GM12878 (cell line): Measurements from ENCODE around the gene ATP1B1. TPM values are rescaled to one million over a fixed set of nuclear protein-coding genes. Genes with fewer than 3 reads are reported as not detected.

Experiments
- ATAC-seq: fragments of 200-7000 bp; cut with Tn5 transposase; 3 replicates; pipeline ENCODE4 v1.9.1; 2020; ENCODE audit warnings: mild to moderate bottlenecking, moderate library complexity
- BruUV-seq: library from RNA; stranded (reverse); fragments of 400-500 nt; replicated peaks from 2 replicates; lab custom pipeline; 2021; lab: Mats Ljungman, UMichigan
- CTCF ChIA-PET: fragments of 300-600 bp; sonication (Branson Sonifier 250); formaldehyde crosslinking; extraction: SDS; loops from one replicate; lab custom pipeline; 2021; ENCODE audit warnings: inconsistent platforms; lab: Yijun Ruan, JAX
- POLR2A ChIA-PET: fragments of 350-600 bp; formaldehyde crosslinking; extraction: SDS; loops from one replicate; lab custom pipeline; 2021; ENCODE audit warnings: inconsistent platforms; lab: Charles Lee
- RAD21 ChIA-PET: fragments of 300-600 bp; sonication (Branson Sonifier 250); formaldehyde crosslinking; loops from one replicate; lab custom pipeline; 2023; ENCODE audit warnings: antibody characterized with exemption; ENCODE audit not compliant: unreplicated experiment; lab: Charles Lee
- SMC1A ChIA-PET: fragments of 300-600 bp; sonication (Branson Sonifier 250); formaldehyde crosslinking; loops from one replicate; lab custom pipeline; 2023; ENCODE audit not compliant: unreplicated experiment, uncharacterized antibody; lab: Charles Lee
- DNase-seq: peaks from one replicate; pipeline ENCODE4 v3.0.0-alpha.2; 2011; ENCODE audit warnings: low read depth, low spot score
- FAIRE-seq: peaks from 3 replicates; lab custom pipeline; 2011; peaks lifted over from hg19 to GRCh38; lab: Jason Lieb, UNC
- H2AFZ ChIP-seq: 2 replicates; pipeline ENCODE4 v1.6.0; 2011; ENCODE audit warnings: low read depth, low read length, control low read depth; ENCODE audit not compliant: control insufficient read depth
- H3K27ac ChIP-seq: 2 replicates; pipeline ENCODE4 v1.5.1; 2011; ENCODE audit warnings: control low read depth; ENCODE audit not compliant: control insufficient read depth, insufficient read depth
- H3K27me3 ChIP-seq, 2 experiments: replicated peaks in 1 of 2; 2 replicates each; pipeline versions ENCODE4 v1.6.0 to v1.6.1; 2011; ENCODE audit warnings: low read length in 1 of 2; ENCODE audit not compliant: control insufficient read depth in 2 of 2, insufficient read depth in 2 of 2
- H3K36me3 ChIP-seq, 2 experiments: 2 replicates each; pipeline ENCODE4 v1.5.1; 2011; ENCODE audit warnings: low read length in 1 of 2; ENCODE audit not compliant: control insufficient read depth in 2 of 2, insufficient read depth in 2 of 2
- H3K4me1 ChIP-seq: 2 replicates; pipeline ENCODE4 v1.6.1; 2011; ENCODE audit warnings: mild to moderate bottlenecking, low read length, moderate library complexity, mixed read lengths; ENCODE audit not compliant: control insufficient read depth, insufficient read depth
- H3K4me2 ChIP-seq: 2 replicates; pipeline ENCODE4 v1.6.0; 2011; ENCODE audit warnings: control low read depth; ENCODE audit not compliant: control insufficient read depth, insufficient read depth
- H3K4me3 ChIP-seq: fragments of 200-600 bp; sonication (generic); 2 replicates; pipeline ENCODE4 v1.5.1; 2016
- H3K79me2 ChIP-seq: 2 replicates; pipeline ENCODE4 v1.6.0; 2011; ENCODE audit warnings: low read length; ENCODE audit not compliant: control insufficient read depth, insufficient read depth
- H3K9ac ChIP-seq: 2 replicates; pipeline ENCODE4 v1.8.0; 2011; ENCODE audit warnings: low read length, control low read depth, mixed read lengths; ENCODE audit not compliant: control insufficient read depth, insufficient read depth
- H3K9me3 ChIP-seq: replicated peaks from 3 replicates; pipeline ENCODE4 v1.5.1; 2011; ENCODE audit warnings: mild to moderate bottlenecking, low read length; ENCODE audit not compliant: control insufficient read depth, insufficient read depth
- H4K20me1 ChIP-seq: 2 replicates; pipeline ENCODE4 v1.6.0; 2011; ENCODE audit not compliant: control insufficient read depth, insufficient read depth
- CBFB ChIP-seq: IDR thresholded peaks from 2 replicates; pipeline ENCODE4 v1.6.1; 2016; ENCODE audit warnings: antibody characterized with exemption, low read depth
- CEBPB ChIP-seq, 2 experiments: fragments of 150-350 bp in 1 of 2; IDR thresholded peaks; 2 replicates each; pipeline ENCODE4 v1.6.1; 2012 to 2014; ENCODE audit warnings: low read depth in 2 of 2, low read length in 2 of 2, borderline replicate concordance in 1 of 2, inconsistent platforms in 1 of 2
- CHD2 ChIP-seq: IDR thresholded peaks from 2 replicates; pipeline ENCODE4 v1.6.1; 2011; ENCODE audit warnings: low read depth, low read length, improper control_type of control experiment, borderline replicate concordance
- DPF2 ChIP-seq: fragments of 450-650 bp; IDR thresholded peaks from 2 replicates; pipeline ENCODE4 v1.6.1; 2017; ENCODE audit warnings: mild to moderate bottlenecking
- EP300 ChIP-seq, 2 experiments: fragments of 150-350 bp in 1 of 2; IDR thresholded peaks; 2 replicates each; pipeline ENCODE4 v1.6.1; 2011 to 2012; ENCODE audit warnings: low read depth in 2 of 2, low read length in 2 of 2, borderline replicate concordance in 1 of 2, improper control_type of control experiment in 1 of 2, inconsistent platforms in 1 of 2; ENCODE audit not compliant: control insufficient read depth in 1 of 2
- FOXK2 ChIP-seq: fragments of 450-650 bp; IDR thresholded peaks from 2 replicates; pipeline ENCODE4 v1.6.1; 2017; ENCODE audit warnings: mild to moderate bottlenecking, moderate library complexity
- MEF2A ChIP-seq: IDR thresholded peaks from 2 replicates; pipeline ENCODE4 v1.6.1; 2011; ENCODE audit warnings: low read depth, mild to moderate bottlenecking, low read length, moderate library complexity; ENCODE audit not compliant: insufficient read depth
- MTA3 ChIP-seq: IDR thresholded peaks from 2 replicates; pipeline ENCODE4 v1.6.1; 2012; ENCODE audit warnings: low read length, inconsistent platforms, borderline replicate concordance
- NBN ChIP-seq: fragments of 450-650 bp; IDR thresholded peaks from 2 replicates; pipeline ENCODE4 v1.6.1; 2016
- RAD51 ChIP-seq: fragments of 450-650 bp; IDR thresholded peaks from 2 replicates; pipeline ENCODE4 v1.6.1; 2016; ENCODE audit warnings: moderate library complexity, mild to moderate bottlenecking, inconsistent platforms
- SPI1 ChIP-seq: IDR thresholded peaks from 2 replicates; pipeline ENCODE4 v1.6.1; 2011; ENCODE audit warnings: low read depth, mild to moderate bottlenecking, low read length, moderate library complexity, borderline replicate concordance; ENCODE audit not compliant: insufficient read depth
- YY1 ChIP-seq: IDR thresholded peaks from 2 replicates; pipeline ENCODE4 v1.6.1; 2011; ENCODE audit warnings: low read depth, mild to moderate bottlenecking, low read length
- WGBS: methylation state at CpG from one replicate; pipeline ENCODE4 v1.1.6; 2016; ENCODE audit warnings: low lambda C conversion rate; ENCODE audit not compliant: insufficient replicate concordance, insufficient coverage; ENCODE audit errors: missing lambda C conversion rate; 5-methylcytosine and 5-hydroxymethylcytosine counted together
- in situ Hi-C: fragments of 300-500 bp; cut with MboI; formaldehyde crosslinking; loops from 9 replicates; pipeline ENCODE4 v1.14.3; 2018; ENCODE audit warnings: mixed read lengths
- intact Hi-C: fragments of 100-400 bp; cut with micrococcal nuclease; formaldehyde crosslinking; loops from one replicate; pipeline ENCODE4 v1.14.2; 2022; ENCODE audit not compliant: unreplicated experiment
- polyA plus RNA-seq, 11 experiments: library from polyadenylated mRNA; depleted of rRNA in 4 of 11; unstranded in 6 of 11; stranded (reverse) in 5 of 11; fragments of >200 nt; fragmentation: Nextera tagmentation in 4 of 11; fragmentation: Illumina TruSeq in 1 of 11; extraction: Ambion mirVana in 4 of 11; extraction: Trizol in 1 of 11; gene quantifications; 1 replicate in 1 of 11; 2 replicates in 10 of 11; pipeline versions ENCODE4 v1.2.1 to v1.2.3, GENCODE V29; 2011 to 2016; ENCODE audit warnings: inconsistent platforms in 2 of 11, missing spikeins in 2 of 11, low read depth in 1 of 11
- total RNA-seq, 4 experiments: library from RNA; depleted of rRNA in 3 of 4; stranded (reverse); fragments of >200 nt in 3 of 4; fragmentation: Illumina TruSeq in 1 of 4; extraction: Trizol in 1 of 4; gene quantifications; 2 replicates each; pipeline versions ENCODE4 v1.2.1 to v1.2.3, GENCODE V29; 2013 to 2021
- TF ChIP-seq, protein P1 (sequence below): IDR thresholded peaks from 2 replicates; pipeline ENCODE4 v1.6.1; 2012; ENCODE audit warnings: low read length, inconsistent platforms
- TF ChIP-seq, protein P2 (sequence below): fragments of 450-650 bp; IDR thresholded peaks from 2 replicates; pipeline ENCODE4 v1.6.1; 2017; ENCODE audit warnings: low read depth, mild to moderate bottlenecking, moderate library complexity
- TF ChIP-seq, protein P3 (sequence below): fragments of 150-350 bp; IDR thresholded peaks from 2 replicates; pipeline ENCODE4 v1.6.1; 2014; ENCODE audit warnings: mild to moderate bottlenecking, low read depth, low read length

ATP1B1 gene
- total and polyA plus RNA-seq, 10 of the 15 experiments (the other 5 are each of a cell fraction or from before 2014, with no cell fraction given): 0.84 to 14.0 (median 1.4) TPM

DNA sequence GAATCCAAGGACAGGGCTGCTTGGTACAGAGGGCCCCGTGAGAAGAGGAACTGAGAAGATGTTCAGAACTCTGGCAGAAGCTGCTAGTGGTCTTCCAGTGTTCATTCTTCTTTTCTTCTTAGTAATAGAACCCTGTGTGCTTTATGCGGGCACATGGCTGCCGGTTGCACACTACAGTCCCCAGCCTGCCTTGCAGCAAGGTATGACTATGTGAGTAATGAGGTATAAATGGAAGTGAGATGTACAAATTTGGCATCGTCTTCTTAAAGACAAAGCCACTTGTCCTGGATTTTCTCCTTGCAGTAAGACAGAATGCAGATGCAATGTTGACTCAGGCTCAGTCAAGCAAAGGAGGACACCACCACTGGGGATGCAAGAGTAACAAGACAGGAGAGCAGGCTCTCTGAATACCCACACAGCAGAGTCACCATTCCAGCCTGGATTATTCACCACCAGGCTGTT lies 15.0 kb upstream of the ATP1B1 start (continued):
- TF ChIP-seq, protein P1, sequence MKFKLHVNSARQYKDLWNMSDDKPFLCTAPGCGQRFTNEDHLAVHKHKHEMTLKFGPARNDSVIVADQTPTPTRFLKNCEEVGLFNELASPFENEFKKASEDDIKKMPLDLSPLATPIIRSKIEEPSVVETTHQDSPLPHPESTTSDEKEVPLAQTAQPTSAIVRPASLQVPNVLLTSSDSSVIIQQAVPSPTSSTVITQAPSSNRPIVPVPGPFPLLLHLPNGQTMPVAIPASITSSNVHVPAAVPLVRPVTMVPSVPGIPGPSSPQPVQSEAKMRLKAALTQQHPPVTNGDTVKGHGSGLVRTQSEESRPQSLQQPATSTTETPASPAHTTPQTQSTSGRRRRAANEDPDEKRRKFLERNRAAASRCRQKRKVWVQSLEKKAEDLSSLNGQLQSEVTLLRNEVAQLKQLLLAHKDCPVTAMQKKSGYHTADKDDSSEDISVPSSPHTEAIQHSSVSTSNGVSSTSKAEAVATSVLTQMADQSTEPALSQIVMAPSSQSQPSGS: peak; percentile 61; the same call in 1 of the 2 replicates
- TF ChIP-seq MEF2A (peak; percentile 76; the same call in 1 of the 2 replicates), MTA3 (0 out of 2 replicates have a peak, but pooled peaks have one; percentile 17), RAD51 (0 out of 2 replicates have a peak, but pooled peaks have one; percentile 11), SPI1 (peak; percentile 92), YY1 (peak; percentile 95), FOXK2 (no peak), NBN (no peak), CEBPB (IDR thresholded peaks at IDR 0.05; ENCODE audit: borderline replicate concordance in 1 of 2, low read depth in 2 of 2, low read length in 2 of 2) (no peak)

DNA sequence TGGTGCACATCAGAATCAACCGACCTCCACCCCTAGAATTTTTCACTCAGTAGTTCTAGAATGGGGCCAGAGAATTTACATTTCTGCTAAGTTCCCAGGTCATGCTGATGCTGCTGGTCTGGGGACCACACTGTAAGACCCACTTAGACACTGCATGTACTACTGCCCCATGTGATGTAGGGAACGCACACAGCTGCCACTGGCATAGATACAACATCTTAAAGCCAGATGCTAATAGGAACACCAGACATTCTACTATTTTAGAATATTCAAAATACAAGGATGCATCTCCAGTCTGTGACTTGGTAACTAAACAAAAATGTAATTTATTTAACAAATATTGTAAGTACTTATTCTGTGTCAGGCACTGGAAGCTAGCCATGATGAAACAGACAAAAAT lies 14.1 kb upstream of the ATP1B1 start:
- H3K9ac ChIP-seq: no peak overlapping the region
- ATAC-seq (no peak), DNase-seq (no peak), FAIRE-seq (no peak)
- peaks cover 20% of the 10 kb centered on the region for H3K4me1 ChIP-seq
- WGBS: 60% methylated on average over 2 of the region's 2 CpGs
- H4K20me1 ChIP-seq: no peaks in the 10 kb centered on the region
- no peaks in the 10 kb centered on the region for H3K79me2 ChIP-seq
- RAD21 ChIA-PET: interaction anchor here (1.1 to 9.8 kb wide), 7 partner anchors 12 to 83 kb away, joined by 3 to 109 read pairs (median 4); no protein-coding TSS in a partner anchor
- SMC1A ChIA-PET: interaction anchor here (1.0 to 17.5 kb wide), 9 partner anchors 12 to 489 kb away, joined by 3 to 188 read pairs (median 4); partner anchors contain the start of gene ATP1B1
- no peak overlapping the region for H3K4me2 ChIP-seq
- POLR2A ChIA-PET: interaction anchor here (1.1 to 2.7 kb wide), 5 partner anchors 9 to 50 kb away, joined by 3 to 11 read pairs (median 3); no protein-coding TSS in a partner anchor
- BruUV-seq: no TSS peak
- no peak overlapping the region for H2AFZ ChIP-seq
- intact Hi-C loops: loop anchor here (5.0 kb wide), 1 partner anchor 65 kb away; no protein-coding TSS in a partner anchor
- CTCF ChIA-PET: interaction anchor here (1.2 to 3.4 kb wide), 6 partner anchors 11 to 489 kb away, joined by 4 to 19 read pairs (median 6); partner anchors contain the start of gene ATP1B1
- H3K27ac ChIP-seq: no peak overlapping the region
- in situ Hi-C loops: no loop called here
- TF ChIP-seq SPI1 (no peak), CHD2 (no peak), CBFB (no peak), DPF2 (no peak), EP300 (IDR thresholded peaks at IDR 0.05; ENCODE audit: borderline replicate concordance in 1 of 2, control insufficient read depth in 1 of 2, low read depth in 2 of 2, low read length in 2 of 2) (no peak)
- TF ChIP-seq, protein P2, sequence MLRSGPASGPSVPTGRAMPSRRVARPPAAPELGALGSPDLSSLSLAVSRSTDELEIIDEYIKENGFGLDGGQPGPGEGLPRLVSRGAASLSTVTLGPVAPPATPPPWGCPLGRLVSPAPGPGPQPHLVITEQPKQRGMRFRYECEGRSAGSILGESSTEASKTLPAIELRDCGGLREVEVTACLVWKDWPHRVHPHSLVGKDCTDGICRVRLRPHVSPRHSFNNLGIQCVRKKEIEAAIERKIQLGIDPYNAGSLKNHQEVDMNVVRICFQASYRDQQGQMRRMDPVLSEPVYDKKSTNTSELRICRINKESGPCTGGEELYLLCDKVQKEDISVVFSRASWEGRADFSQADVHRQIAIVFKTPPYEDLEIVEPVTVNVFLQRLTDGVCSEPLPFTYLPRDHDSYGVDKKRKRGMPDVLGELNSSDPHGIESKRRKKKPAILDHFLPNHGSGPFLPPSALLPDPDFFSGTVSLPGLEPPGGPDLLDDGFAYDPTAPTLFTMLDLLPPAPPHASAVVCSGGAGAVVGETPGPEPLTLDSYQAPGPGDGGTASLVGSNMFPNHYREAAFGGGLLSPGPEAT: no peak
- TF ChIP-seq, protein P3, sequence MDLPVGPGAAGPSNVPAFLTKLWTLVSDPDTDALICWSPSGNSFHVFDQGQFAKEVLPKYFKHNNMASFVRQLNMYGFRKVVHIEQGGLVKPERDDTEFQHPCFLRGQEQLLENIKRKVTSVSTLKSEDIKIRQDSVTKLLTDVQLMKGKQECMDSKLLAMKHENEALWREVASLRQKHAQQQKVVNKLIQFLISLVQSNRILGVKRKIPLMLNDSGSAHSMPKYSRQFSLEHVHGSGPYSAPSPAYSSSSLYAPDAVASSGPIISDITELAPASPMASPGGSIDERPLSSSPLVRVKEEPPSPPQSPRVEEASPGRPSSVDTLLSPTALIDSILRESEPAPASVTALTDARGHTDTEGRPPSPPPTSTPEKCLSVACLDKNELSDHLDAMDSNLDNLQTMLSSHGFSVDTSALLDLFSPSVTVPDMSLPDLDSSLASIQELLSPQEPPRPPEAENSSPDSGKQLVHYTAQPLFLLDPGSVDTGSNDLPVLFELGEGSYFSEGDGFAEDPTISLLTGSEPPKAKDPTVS: no peak
- no peaks in the 10 kb centered on the region for H3K36me3 ChIP-seq
- H3K4me3 ChIP-seq: no peak overlapping the region
- H3K9me3 ChIP-seq: no peaks in the 10 kb centered on the region; the same call in 2 of the 3 replicates
- H3K27me3 ChIP-seq: no peaks in the 10 kb centered on the region
